Left lung (tissue), 14 donors: ENCODE results near the gene POLR2J. TPM values are rescaled to one million over a fixed set of nuclear protein-coding genes. Genes with fewer than 3 reads are reported as not detected.
"Not testable (repeated sequence)": the region's sequence is repeated elsewhere in the genome, so short reads cannot be mapped to it uniquely, and the experiment has no call there.

Experiments used
- ATAC-seq: fragments of 200-7000 bp; cut with Tn5 transposase; one replicate; pipeline ENCODE4 v1.9.1; 2020; ENCODE audit warnings: moderate library complexity
- DNase-seq, 4 donors: peaks; one replicate each; pipeline ENCODE4 v3.0.0-alpha.2; 2013 to 2020
- H3K27ac ChIP-seq, 2 donors: fragments of 200-600 bp; sonication (generic) in 1 of 2; one replicate each; pipeline versions ENCODE4 v1.5.0 to v1.8.0; 2020 to 2021
- H3K27me3 ChIP-seq, 2 donors: fragments of 200-600 bp; sonication (generic) in 1 of 2; one replicate each; pipeline versions ENCODE4 v1.5.0 to v1.8.0; 2020 to 2021
- H3K36me3 ChIP-seq, 2 donors: fragments of 200-600 bp; sonication (generic) in 1 of 2; one replicate each; pipeline versions ENCODE4 v1.5.0 to v1.8.0; 2020 to 2021
- H3K4me1 ChIP-seq, 2 donors: fragments of 200-600 bp; one replicate each; pipeline ENCODE4 v1.8.0; 2021
- H3K4me3 ChIP-seq, 2 donors: fragments of 200-600 bp; sonication (generic) in 1 of 2; one replicate each; pipeline versions ENCODE4 v1.5.0 to v1.8.0; 2020 to 2021; ENCODE audit warnings: mild to moderate bottlenecking in 1 of 2
- H3K9me3 ChIP-seq, 2 donors: fragments of 200-600 bp; sonication (generic) in 1 of 2; one replicate each; pipeline versions ENCODE4 v1.5.0 to v1.8.0; 2020 to 2021
- intact Hi-C, 2 donors: fragments of 100-400 bp; cut with DNase I; formaldehyde crosslinking; loops; one replicate each; pipeline versions ENCODE4 v1.11.2 to v1.14.2; 2022
- long read RNA-seq, 12 donors: library from polyadenylated mRNA in 2 of 12; unstranded in 2 of 12; transcript quantifications; one replicate each; pipeline ENCODE4 v2.0.0 and lab custom pipeline, GENCODE V29; 2019 to 2026
- polyA plus RNA-seq, 6 donors: library from polyadenylated mRNA; unstranded; fragments of 120-200 nt; gene quantifications; one replicate each; pipeline ENCODE4 v1.2.1, GENCODE V29; 2013; ENCODE audit not compliant: insufficient read length in 6 of 6
- total RNA-seq, 2 donors: library from RNA; stranded (reverse); fragmentation: NEBNext Ultra II Directional; extraction: Animal tissue kit (Norgen Biotek cat#: 25700); gene quantifications; one replicate each; pipeline ENCODE4 v1.2.1, GENCODE V29; 2021
- TF ChIP-seq, protein P1 (sequence below), 2 donors: fragments of 200-600 bp; sonication (generic) in 1 of 2; IDR thresholded peaks; one replicate each; pipeline versions ENCODE4 v1.5.0 to v1.8.0; 2021; ENCODE audit warnings: antibody characterized with exemption in 2 of 2
- donor health status: DM: no; HTN: yes; CAD: no.
- donor health status: DM: no; HTN: no; CAD: no.

POLR2J gene
- 10 to 100 TPM; 30.5 to 39.0 TPM for total RNA-seq
- 10 to 100 TPM; 22.4 to 32.6 (median 26.5) TPM for polyA plus RNA-seq
- long read RNA-seq, donor 1, transcript POLR2J-201 (4 exons, 932 nt) = major isoform, 84 of 100 reads
- long read RNA-seq, donor 1, partial matches to known transcripts = 16 of 100 reads
- long read RNA-seq, donor 1, other reads (novel, unspliced or antisense) = 0 of 100 reads
- long read RNA-seq, donor 2, transcript POLR2J-201 (4 exons, 932 nt) = major isoform, 71 of 76 reads
- long read RNA-seq, donor 2, partial matches to known transcripts = 5 of 76 reads
- long read RNA-seq, donor 2, other reads (novel, unspliced or antisense) = 0 of 76 reads
- long read RNA-seq, donor 3, transcript POLR2J-201 (4 exons, 932 nt) = major isoform, 82 of 102 reads
- long read RNA-seq, donor 3, partial matches to known transcripts = 20 of 102 reads
- long read RNA-seq, donor 3, other reads (novel, unspliced or antisense) = 0 of 102 reads
- long read RNA-seq, donor 4, transcript POLR2J-201 (4 exons, 932 nt) = major isoform, 63 of 69 reads
- long read RNA-seq, donor 4, partial matches to known transcripts = 1 of 69 reads
- long read RNA-seq, donor 4, other reads (novel, unspliced or antisense) = 5 of 69 reads
- long read RNA-seq, donor 5, transcript POLR2J-201 (4 exons, 932 nt) = major isoform, 73 of 80 reads
- long read RNA-seq, donor 5, partial matches to known transcripts = 7 of 80 reads
- long read RNA-seq, donor 5, other reads (novel, unspliced or antisense) = 0 of 80 reads
- long read RNA-seq, donor 6, transcript POLR2J-201 (4 exons, 932 nt) = major isoform, 117 of 122 reads
- long read RNA-seq, donor 6, partial matches to known transcripts = 0 of 122 reads
- long read RNA-seq, donor 6, other reads (novel, unspliced or antisense) = 5 of 122 reads
- long read RNA-seq, donor 7, transcript POLR2J-201 (4 exons, 932 nt) = major isoform, 44 of 54 reads
- long read RNA-seq, donor 7, partial matches to known transcripts = 10 of 54 reads
- long read RNA-seq, donor 7, other reads (novel, unspliced or antisense) = 0 of 54 reads
- long read RNA-seq, donor 8, transcript POLR2J-201 (4 exons, 932 nt) = major isoform, 34 of 34 reads
- long read RNA-seq, donor 8, partial matches to known transcripts = 0 of 34 reads
- long read RNA-seq, donor 8, other reads (novel, unspliced or antisense) = 0 of 34 reads
- long read RNA-seq, donor 9 = 0 reads
- long read RNA-seq, donor 10, transcript POLR2J-201 (4 exons, 932 nt) = major isoform, 75 of 88 reads
- long read RNA-seq, donor 10, partial matches to known transcripts = 4 of 88 reads
- long read RNA-seq, donor 10, other reads (novel, unspliced or antisense) = 9 of 88 reads
- long read RNA-seq, donor 11, transcript POLR2J-201 (4 exons, 932 nt) = major isoform, 84 of 143 reads
- long read RNA-seq, donor 11, partial matches to known transcripts = 52 of 143 reads
- long read RNA-seq, donor 11, other reads (novel, unspliced or antisense) = 7 of 143 reads
- long read RNA-seq, donor 12, transcript POLR2J-201 (4 exons, 932 nt) = major isoform, 41 of 41 reads
- long read RNA-seq, donor 12, partial matches to known transcripts = 0 of 41 reads
- long read RNA-seq, donor 12, other reads (novel, unspliced or antisense) = 0 of 41 reads

DNA sequence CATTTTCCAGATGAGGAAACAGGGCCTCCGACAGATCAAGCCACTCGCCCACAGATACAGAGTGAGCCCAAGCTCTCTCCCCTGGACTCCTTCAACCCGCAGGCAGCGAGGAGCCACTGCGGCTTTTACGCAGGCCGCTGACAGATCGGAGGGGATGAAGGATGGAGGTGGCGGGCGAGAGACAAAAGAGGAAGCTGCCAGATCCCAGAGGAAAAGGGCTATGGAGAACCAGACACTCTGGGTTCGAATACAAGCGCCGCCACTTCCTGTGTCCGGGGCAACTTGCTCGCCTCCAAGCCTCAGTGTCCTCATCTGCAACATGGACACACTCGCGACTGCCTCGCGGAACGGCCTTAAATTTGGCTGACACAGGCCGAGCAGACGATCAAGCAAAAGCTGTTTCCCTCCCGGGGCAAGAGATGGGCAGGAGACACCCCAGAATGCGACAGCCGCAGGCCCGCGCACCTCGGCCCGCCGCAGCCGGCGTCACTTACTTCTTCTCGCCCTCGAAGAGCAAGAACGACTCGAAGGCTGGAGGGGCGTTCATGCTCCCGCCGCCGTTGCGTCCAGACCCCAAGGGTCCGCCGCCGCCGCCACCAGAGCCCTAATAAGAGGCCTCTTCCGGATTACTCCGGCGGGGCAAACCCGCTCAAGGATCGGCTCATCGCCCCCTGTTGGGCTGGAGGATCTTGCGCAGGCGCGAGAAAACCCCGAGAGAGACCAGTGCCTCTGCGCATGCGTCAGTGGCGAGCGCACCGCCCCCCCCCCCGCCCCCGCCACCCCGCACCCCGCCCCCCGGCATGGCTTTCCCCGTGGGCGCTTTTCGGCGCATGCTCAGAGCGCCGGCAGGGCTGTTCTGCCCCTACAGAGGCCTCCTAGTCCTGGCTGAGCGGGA lies at the start of gene POLR2J:
Gene POLR2J (minus strand): TSS at position 609 of the 895 bp plus-strand sequence. CDS start 62 bp downstream, at position 547.
- H3K9me3 ChIP-seq, H3K27me3 ChIP-seq, intact Hi-C loops, H3K4me1 ChIP-seq, H3K27ac ChIP-seq: not testable (repeated sequence)
- DNase-seq = peak; percentile 81 to 94 (median 90)
- Histone ChIP-seq H3K36me3 (peaks cover 0 to 10% of the 10 kb centered on the region in 2 donors), H3K4me3 (peak within 1 kb of the TSS; percentile 32 to 35)
- peak; percentile 94 for ATAC-seq
- TF ChIP-seq, protein P1, sequence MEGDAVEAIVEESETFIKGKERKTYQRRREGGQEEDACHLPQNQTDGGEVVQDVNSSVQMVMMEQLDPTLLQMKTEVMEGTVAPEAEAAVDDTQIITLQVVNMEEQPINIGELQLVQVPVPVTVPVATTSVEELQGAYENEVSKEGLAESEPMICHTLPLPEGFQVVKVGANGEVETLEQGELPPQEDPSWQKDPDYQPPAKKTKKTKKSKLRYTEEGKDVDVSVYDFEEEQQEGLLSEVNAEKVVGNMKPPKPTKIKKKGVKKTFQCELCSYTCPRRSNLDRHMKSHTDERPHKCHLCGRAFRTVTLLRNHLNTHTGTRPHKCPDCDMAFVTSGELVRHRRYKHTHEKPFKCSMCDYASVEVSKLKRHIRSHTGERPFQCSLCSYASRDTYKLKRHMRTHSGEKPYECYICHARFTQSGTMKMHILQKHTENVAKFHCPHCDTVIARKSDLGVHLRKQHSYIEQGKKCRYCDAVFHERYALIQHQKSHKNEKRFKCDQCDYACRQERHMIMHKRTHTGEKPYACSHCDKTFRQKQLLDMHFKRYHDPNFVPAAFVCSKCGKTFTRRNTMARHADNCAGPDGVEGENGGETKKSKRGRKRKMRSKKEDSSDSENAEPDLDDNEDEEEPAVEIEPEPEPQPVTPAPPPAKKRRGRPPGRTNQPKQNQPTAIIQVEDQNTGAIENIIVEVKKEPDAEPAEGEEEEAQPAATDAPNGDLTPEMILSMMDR (IDR thresholded peaks at IDR 0.05) = peak; percentile 37 to 45

DNA sequence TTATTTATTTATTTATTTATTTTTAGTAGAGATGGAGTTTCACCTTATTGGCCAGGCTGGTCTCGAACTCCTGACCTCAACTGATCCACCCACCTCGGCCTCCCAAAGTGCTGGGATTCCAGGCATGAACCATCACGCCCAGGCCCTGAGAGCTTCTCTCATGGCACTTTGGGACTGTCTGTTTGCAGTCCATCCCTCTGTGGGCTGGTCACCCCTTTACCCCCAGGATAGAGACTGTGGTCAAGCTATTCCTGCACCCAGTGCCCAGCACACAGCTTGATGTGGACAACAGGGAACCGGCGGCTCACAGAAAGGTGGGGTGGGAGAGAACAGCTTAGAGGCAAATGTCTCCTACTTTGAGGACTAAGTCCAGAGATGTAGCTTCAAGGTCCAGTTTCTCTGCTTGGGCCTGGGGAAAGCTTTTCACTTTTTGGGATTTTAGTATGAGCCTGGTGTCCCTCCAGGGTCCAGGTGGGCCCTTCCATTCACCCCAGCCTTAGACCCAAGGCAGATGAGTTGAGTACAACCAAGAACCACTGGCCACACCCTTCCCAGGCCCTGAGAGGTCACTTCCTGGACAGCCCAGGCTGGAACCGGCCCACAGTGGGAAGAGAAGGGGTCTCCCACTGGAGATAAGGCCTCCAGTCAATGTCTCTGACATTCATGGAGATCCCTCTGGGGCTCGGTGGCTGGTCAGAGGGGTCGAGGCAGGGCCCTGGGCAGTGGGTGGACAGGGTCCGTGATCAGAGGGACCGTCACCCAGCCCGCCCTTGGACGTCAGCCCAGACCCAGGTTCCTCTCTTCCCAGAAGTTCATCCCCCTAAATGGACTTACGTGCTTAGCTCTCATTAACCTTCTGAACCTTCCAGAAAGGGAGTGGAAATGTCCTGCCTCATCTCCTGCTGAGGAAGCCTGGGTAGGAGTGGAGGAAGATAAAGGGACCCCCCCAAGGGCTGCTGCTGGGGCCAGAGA lies 49.4 kb upstream of the POLR2J start:
- intact Hi-C loops, H3K27ac ChIP-seq, H3K4me1 ChIP-seq, H3K9me3 ChIP-seq, H3K4me3 ChIP-seq, H3K27me3 ChIP-seq, H3K36me3 ChIP-seq, ATAC-seq, DNase-seq: not testable (repeated sequence)

DNA sequence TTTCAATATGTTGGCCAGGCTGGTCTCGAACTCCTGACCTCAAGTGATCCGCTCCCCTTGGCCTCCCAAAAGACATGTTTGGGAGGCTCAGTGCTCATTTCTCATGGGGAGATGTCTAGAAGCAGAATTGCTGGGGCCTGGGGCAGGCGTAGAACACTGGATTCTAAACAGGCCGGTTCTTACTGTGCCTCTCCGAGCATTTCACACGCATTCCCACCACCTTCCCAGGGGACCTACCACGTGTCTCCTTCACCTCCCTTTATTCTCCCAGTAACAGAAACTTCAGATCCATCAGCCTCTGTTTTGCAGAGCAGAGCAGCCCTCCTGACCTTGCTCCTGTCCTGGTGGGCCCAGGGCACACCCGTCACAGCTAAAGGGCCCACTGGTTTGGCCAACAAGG lies 48.5 kb upstream of the POLR2J start:
- peak in 1 of 4 donors; percentile 21 for DNase-seq
- H3K9me3 ChIP-seq, H3K27ac ChIP-seq, H3K36me3 ChIP-seq, ATAC-seq, H3K4me1 ChIP-seq, H3K27me3 ChIP-seq, intact Hi-C loops, H3K4me3 ChIP-seq: not testable (repeated sequence)

DNA sequence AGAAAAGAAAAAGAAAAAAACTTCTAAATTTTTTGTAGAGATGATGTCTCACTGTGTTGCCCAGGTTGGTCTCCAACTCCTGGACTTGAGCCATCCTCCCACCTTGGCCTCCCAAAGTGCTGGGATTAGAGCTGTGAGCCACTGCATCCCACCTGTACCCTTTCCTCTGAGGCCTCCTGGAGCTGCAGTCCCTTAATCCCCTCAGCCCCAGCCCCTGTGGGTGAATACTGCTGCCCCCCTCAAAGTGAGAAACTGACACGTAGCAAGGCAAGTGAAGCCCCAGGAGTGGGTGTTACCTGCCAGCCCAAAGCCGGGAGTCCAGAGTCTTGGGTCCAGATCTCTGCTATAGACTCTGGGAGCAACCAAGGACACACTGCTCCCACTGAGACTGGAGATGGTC lies 46.1 kb upstream of the POLR2J start:
- intact Hi-C loops, H3K4me3 ChIP-seq, H3K4me1 ChIP-seq, ATAC-seq, H3K27me3 ChIP-seq, H3K27ac ChIP-seq, H3K9me3 ChIP-seq, H3K36me3 ChIP-seq: not testable (repeated sequence)
- DNase-seq = peak in 2 of 4 donors; percentile 26 to 50

DNA sequence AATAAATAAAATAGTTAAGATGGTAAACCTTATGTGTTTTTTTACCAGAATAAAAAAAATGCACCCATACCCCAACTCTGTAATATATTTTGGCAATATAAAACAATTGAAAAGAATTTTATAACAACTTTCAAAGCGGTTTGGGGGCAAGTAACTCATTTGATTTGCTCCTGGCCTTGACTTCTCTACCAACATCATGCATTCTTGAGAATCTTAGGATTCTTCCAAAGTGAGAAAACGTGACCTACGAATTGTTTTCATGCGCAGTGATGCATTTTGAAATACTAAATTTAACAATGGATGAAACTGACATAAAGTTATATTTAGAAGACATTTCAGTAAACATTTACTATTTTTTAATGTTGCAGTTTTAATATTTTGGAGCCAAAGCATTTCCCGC lies 42.1 kb upstream of the POLR2J start:
- DNase-seq, H3K9me3 ChIP-seq, intact Hi-C loops, ATAC-seq, H3K27ac ChIP-seq, H3K36me3 ChIP-seq, H3K4me3 ChIP-seq, H3K4me1 ChIP-seq, H3K27me3 ChIP-seq: not testable (repeated sequence)

DNA sequence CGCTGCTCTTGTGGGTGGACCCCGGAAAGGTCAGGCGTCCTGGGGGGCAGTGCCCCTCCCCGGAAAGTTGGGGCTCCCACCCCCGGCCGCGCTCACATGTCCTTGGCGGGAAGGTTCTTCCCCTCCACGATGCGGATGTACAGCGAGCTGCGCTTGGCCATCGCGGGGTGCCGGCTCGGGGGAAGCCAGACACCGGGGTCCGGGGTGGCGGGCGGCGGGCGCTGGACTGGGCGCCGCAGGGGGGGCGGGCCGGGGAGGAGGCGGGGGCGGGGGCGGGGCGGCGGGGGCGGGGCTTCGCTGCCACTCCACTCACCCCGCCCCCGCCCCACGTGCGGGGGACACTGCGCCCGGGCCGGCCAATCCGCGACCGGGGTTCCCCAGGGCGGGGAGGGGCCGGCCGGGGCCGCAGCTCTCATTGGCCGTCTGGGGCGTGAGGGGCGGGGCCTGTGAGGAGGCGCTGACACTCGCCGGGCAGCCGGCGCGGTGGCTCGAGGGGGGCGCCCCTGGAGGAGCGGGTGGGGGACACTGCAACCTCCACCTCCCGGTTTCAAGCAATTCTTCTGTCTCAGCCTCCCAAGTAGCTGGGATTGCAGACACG lies 38.9 kb upstream of the POLR2J start, which contains the start of gene RASA4B:
Gene RASA4B (minus strand): TSS at position 228 of the 598 bp plus-strand sequence. CDS start 67 bp downstream, at position 161.
- H3K27ac ChIP-seq, H3K36me3 ChIP-seq, H3K4me3 ChIP-seq, H3K9me3 ChIP-seq, intact Hi-C loops, H3K4me1 ChIP-seq, H3K27me3 ChIP-seq: not testable (repeated sequence)
- ATAC-seq (peak; percentile 94), DNase-seq (peak in 3 of 4 donors; percentile 23 to 78 (median 31))

DNA sequence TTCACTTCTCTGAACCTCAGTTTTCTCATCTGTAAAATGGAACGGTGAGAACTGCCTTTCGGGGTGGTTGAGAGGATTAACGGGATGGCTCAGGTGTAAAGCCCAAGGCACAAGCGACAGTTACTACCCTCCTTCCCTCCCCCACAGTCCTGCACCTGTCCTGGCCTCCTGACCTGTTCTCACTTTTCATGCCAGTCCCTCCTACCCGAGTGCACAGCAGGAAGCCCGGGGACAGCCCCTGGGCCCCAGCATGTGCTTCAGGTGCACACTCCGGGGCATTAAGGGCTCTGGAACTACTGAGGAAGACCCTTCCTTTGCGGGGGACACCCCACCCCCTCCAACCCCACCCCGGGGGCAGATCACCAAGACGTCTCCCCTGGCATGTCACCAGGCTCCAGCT lies 38.2 kb upstream of the POLR2J start:
- H3K27me3 ChIP-seq, H3K9me3 ChIP-seq, intact Hi-C loops, H3K36me3 ChIP-seq, H3K4me3 ChIP-seq, H3K4me1 ChIP-seq, DNase-seq, H3K27ac ChIP-seq: not testable (repeated sequence)
- ATAC-seq = peak; percentile 9

DNA sequence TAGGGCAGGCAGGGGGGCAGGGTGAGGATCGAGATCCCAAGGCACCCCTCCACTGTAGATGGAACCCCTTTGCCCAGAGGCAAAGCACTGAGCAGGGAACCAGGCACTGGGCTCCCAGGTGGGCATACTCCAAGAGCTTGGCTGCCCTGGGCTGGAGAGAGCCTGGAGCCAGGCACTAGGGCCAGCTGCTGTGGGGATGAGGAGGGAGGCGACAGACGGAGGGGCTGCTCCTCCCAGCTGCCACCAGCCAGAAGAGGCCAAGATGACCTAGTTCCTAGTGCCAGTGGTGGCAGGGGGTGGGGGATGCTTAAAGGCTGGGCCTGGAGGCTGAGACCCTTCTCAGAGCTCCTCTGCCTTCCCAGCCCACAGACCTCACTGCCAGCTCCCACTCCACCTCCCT lies 37.2 kb upstream of the POLR2J start:
- intact Hi-C loops = not testable (repeated sequence)

More for the DNA sequence above, 37.2 kb upstream of the POLR2J start:
- H3K27ac ChIP-seq, H3K4me3 ChIP-seq, H3K9me3 ChIP-seq, ATAC-seq, H3K36me3 ChIP-seq, DNase-seq, H3K27me3 ChIP-seq, H3K4me1 ChIP-seq: not testable (repeated sequence)
